Measurements from ENCODE around the gene SLC25A13.

The SLC25A13 gene

GRCh38 chr7:96218664-96219243 lies 103.1 kb downstream of the SLC25A13 start:
- no peak for TF ChIP-seq CTCF (IDR thresholded peaks at IDR 0.05)
- Mint-ChIP-seq H3K4me1 (peaks cover 17% of the 10 kb centered on the region), H3K9me3 (peaks cover 6% of the 10 kb centered on the region), H3K27me3 (ENCODE audit: low read depth, poor library complexity) (no peaks in the 10 kb centered on the region), H3K4me3 (no peak overlapping the region), H3K36me3 (ENCODE audit: low read depth) (peaks cover 21% of the 10 kb centered on the region), H3K27ac (no peak overlapping the region)
- DNase-seq = no peak

GRCh38 chr7:96217147-96217546 lies 104.8 kb downstream of the SLC25A13 start:
- H3K4me1 Mint-ChIP-seq = peaks cover 17% of the 10 kb centered on the region
- no peak for DNase-seq
- no peak overlapping the region for H3K27ac Mint-ChIP-seq
- H3K27me3 Mint-ChIP-seq (ENCODE audit: low read depth, poor library complexity) = no peaks in the 10 kb centered on the region
- peaks cover 21% of the 10 kb centered on the region for H3K36me3 Mint-ChIP-seq (ENCODE audit: low read depth)
- no peak overlapping the region for H3K4me3 Mint-ChIP-seq
- peaks cover 6% of the 10 kb centered on the region for H3K9me3 Mint-ChIP-seq
- no peak for TF ChIP-seq CTCF (IDR thresholded peaks at IDR 0.05)

DNA sequence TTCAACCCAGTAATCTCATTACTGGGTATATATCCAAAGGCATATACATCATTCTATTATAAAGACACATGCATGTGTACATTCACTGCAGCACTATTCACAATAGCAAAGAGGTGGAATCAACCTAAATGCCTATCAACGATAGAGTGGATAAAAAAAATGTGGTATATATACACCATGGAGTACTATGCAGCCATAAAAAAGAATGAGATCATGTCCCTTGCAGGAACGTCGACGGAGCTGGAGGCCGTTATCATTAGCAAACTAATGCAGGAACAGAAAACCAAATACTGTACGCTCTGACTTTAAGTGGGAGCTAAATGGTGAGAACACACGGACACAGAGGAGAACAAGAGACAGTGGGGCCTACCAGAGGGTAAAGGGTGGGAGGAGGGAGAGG lies 105.5 kb downstream of the SLC25A13 start:
- H3K36me3 Mint-ChIP-seq (ENCODE audit: low read depth) = peaks cover 21% of the 10 kb centered on the region
- no peak overlapping the region for H3K27ac Mint-ChIP-seq
- peaks cover 17% of the 10 kb centered on the region for H3K4me1 Mint-ChIP-seq
- no peak for TF ChIP-seq CTCF (IDR thresholded peaks at IDR 0.05)
- H3K4me3 Mint-ChIP-seq = no peak overlapping the region
- no peak for DNase-seq
- no peaks in the 10 kb centered on the region for H3K27me3 Mint-ChIP-seq (ENCODE audit: low read depth, poor library complexity)
- H3K9me3 Mint-ChIP-seq = peaks cover 6% of the 10 kb centered on the region

- DNase-seq = no peak
- no peak for TF ChIP-seq CTCF (IDR thresholded peaks at IDR 0.05)
- Mint-ChIP-seq H3K27ac (no peak overlapping the region), H3K36me3 (ENCODE audit: low read depth) (peaks cover 35% of the 10 kb centered on the region), H3K4me3 (no peak overlapping the region), H3K27me3 (ENCODE audit: low read depth, poor library complexity) (no peaks in the 10 kb centered on the region), H3K4me1 (no peaks in the 10 kb centered on the region), H3K9me3 (peaks cover 6% of the 10 kb centered on the region)
Measured at GRCh38 chr7:96212474-96212873, 109.4 kb downstream of the SLC25A13 start.

GRCh38 chr7:96211954-96212353 lies 109.9 kb downstream of the SLC25A13 start:
- no peaks in the 10 kb centered on the region for H3K4me1 Mint-ChIP-seq
- no peak for DNase-seq
- no peaks in the 10 kb centered on the region for H3K27me3 Mint-ChIP-seq (ENCODE audit: low read depth, poor library complexity)
- no peak overlapping the region for H3K27ac Mint-ChIP-seq
- no peak for TF ChIP-seq CTCF (IDR thresholded peaks at IDR 0.05)
- peaks cover 31% of the 10 kb centered on the region for H3K36me3 Mint-ChIP-seq (ENCODE audit: low read depth)
- H3K4me3 Mint-ChIP-seq = no peak overlapping the region
- H3K9me3 Mint-ChIP-seq = peaks cover 6% of the 10 kb centered on the region

GRCh38 chr7:96205665-96206064 lies 116.2 kb downstream of the SLC25A13 start:
- H3K27me3 Mint-ChIP-seq (ENCODE audit: low read depth, poor library complexity) = no peaks in the 10 kb centered on the region
- TF ChIP-seq CTCF (IDR thresholded peaks at IDR 0.05) = no peak
- no peak overlapping the region for H3K4me3 Mint-ChIP-seq
- peaks cover 14% of the 10 kb centered on the region for H3K36me3 Mint-ChIP-seq (ENCODE audit: low read depth)
- no peak overlapping the region for H3K27ac Mint-ChIP-seq
- no peak for DNase-seq
- H3K4me1 Mint-ChIP-seq = peaks cover 18% of the 10 kb centered on the region
- H3K9me3 Mint-ChIP-seq = no peaks in the 10 kb centered on the region

Data from nephron progenitor cell (in vitro differentiated cells).